Keratinocyte (primary cell): ENCODE results near the gene PLEKHN1.
"Not testable (repeated sequence)": the region's sequence is repeated elsewhere in the genome, so short reads cannot be mapped to it uniquely, and the experiment has no call there.

Experiments
- CTCF ChIP-seq, 3 experiments: IDR thresholded peaks in 1 of 3; conservative IDR thresholded peaks in 1 of 3; optimal IDR thresholded peaks in 1 of 3; 2 replicates in 2 of 3; 3 replicates in 1 of 3; pipeline versions ENCODE3 to v1.5.1; 2011; ENCODE audit warnings: low read length in 3 of 3, mild to moderate bottlenecking in 3 of 3, moderate library complexity in 2 of 3, control low read depth in 1 of 3, inconsistent platforms in 1 of 3; ENCODE audit not compliant: insufficient read depth in 2 of 3; ENCODE audit errors: extremely low read depth in 1 of 3
- EZH2 ChIP-seq: IDR thresholded peaks from one replicate; pipeline ENCODE4 v1.6.1; 2012; ENCODE audit warnings: inconsistent platforms, mild to moderate bottlenecking, low read length, moderate library complexity

GRCh38 chr1:976791-977190, 10.5 kb downstream of the PLEKHN1 start:
- TF ChIP-seq CTCF (optimal IDR thresholded peaks at IDR 0.05 in 1 of 3, IDR thresholded peaks at IDR 0.05 in 1 of 3, conservative IDR thresholded peaks at IDR 0.05 in 1 of 3; ENCODE audit: extremely low read depth in 1 of 3, insufficient read depth in 2 of 3, low read length in 3 of 3); EZH2: not testable (repeated sequence)
